ENCODE results near the gene HOXB7.

Gene HOXB7

DNA sequence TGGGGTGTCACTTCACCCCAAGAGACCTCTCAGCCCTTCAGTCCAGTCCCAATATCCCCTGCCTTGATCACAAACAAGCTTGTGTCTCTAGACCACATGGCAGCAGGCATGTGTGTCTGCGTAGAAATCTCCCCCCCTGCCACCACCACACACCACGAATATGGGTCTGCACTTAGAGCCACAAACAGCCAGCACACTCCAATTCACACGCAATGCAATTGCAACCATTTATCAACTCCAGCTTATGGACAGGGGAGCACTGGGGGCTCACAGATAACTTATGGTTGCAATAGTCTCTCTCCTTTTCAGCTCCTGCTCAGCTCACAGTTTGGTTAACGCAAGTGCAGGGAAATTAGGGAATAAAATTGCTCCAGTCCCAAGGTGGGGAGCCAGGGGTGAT, 12.8 kb upstream of the HOXB7 start:
- DNase-seq, result no peak

DNA sequence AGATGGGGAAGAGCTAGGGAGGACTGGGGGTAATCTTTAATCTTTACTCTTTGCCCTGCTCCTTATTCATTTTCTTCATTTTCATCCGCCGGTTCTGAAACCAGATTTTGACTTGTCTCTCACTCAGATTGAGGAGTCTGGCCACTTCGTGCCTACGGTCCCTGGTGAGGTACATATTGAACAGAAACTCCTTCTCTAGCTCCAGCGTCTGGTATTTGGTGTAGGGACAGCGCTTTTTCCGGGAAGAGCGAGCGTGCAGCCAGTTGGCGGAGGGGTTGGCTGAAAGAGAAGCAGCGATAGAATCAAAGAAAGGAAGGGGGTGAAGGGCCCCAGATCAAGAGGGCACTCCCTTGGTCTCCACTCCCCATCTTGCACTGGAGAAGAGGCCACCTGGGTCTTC, 12.0 kb upstream of the HOXB7 start:
- DNase-seq, result no peak

DNA sequence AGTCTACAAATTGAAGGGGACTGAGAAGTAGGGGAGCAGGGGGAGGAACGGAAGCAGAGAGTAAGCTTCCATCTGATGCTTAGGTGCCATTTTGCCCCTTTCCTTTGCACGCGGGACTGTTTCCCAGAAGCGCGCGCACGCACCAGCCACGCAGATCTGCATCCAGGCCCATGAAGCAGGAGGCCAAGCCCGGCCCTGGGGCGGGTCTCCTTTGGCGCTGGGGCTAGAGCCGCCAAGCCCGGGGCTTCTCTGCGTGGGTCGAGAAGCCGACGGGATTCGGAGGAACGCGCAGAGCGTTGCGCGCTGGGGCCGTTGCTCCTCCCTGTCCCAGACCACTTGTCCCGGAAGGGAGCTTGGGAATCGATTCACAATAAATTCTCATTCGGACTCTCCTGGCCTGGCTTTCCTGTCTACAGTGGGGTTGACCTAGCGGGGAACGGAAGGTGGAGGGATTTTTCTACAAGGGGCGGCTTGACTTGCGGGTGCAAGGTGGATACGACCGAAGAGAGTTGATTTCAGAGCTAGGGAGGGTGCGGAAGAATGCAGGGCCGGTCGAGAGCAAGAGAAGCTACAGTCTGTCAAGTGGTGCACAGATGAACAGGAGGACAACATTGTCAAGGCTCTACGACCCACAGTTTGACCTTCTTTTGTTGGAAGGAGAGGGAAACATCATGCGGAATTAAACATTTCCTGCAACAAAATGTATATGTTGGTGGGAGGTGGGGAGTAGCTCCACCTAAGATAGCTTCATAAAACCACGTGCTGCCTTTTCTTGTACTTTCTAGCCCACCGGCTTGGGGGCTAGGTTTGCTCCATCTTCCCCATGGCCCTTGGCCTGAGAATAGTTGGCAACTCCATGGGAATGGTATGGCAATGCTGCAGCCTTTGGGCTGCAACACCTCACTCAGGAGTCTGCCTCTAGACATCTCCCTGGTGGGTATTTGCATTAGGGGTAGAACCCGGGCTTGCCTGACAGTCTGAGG, 10.9 kb upstream of the HOXB7 start:
- DNase-seq, result no peak

DNA sequence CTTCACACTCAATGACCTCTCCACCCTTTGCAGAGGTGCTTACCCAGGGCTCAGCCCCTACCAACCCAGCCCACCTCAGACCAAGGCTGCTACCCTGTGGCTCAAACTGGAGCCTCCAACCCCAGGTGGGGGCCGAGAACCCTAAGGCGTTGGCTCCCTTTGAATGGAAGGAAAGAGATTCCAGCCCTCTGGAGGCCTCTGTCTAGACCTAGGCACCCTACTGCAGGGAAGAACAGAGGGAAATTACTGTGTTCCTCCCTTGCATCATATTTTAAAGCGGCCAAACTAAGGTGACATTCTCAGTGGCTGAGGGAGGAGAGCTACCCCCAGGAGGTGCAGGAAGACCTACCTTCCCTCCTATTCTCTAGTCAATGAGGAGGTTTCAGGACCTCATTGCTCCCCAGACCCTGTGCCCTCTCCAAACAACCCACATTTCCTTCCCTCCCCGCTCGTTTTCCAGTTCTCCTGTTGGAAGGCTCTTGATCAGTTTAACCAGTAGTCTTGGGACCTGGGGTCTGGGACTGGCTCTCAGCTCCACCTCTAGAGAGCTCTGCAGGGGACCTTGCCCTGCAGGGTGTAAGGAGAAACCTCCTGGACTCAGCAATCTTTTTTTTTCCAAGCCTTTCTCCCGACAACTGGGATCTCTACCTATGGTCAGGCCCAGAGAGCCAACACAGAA, 9.8 kb upstream of the HOXB7 start:
- no peak for DNase-seq

DNA sequence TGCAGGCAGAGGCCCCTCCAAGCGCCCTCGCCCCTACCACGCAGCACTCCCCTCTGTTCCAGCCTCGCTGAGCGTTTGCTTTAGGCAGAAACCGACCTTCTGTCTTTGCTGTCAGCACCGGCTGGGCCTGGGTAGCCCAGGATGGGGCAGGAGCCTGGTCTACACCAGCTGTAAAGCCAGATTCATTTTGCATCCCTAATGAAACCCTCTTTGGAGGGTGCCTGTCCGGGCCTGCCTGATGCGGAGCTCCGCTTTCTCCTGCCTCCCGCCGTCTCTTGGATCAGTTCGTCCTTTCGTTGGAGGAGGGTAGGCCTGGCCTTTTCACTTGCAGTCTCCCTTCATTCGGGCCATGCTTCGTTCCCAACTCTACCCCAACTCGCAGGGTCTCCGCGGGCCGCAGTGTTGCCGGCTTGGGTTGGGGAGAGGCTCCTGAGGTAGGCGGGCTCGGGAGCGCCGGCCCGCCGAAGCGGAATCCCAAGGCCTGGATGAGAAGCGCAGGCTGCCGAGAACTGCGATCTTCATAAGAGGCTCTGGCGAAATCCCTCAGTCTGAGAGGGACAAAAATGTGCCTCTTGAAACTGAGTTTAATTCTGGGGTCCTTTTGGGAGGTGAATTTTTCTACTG, 9.1 kb upstream of the HOXB7 start:
- DNase-seq, result no peak

DNA sequence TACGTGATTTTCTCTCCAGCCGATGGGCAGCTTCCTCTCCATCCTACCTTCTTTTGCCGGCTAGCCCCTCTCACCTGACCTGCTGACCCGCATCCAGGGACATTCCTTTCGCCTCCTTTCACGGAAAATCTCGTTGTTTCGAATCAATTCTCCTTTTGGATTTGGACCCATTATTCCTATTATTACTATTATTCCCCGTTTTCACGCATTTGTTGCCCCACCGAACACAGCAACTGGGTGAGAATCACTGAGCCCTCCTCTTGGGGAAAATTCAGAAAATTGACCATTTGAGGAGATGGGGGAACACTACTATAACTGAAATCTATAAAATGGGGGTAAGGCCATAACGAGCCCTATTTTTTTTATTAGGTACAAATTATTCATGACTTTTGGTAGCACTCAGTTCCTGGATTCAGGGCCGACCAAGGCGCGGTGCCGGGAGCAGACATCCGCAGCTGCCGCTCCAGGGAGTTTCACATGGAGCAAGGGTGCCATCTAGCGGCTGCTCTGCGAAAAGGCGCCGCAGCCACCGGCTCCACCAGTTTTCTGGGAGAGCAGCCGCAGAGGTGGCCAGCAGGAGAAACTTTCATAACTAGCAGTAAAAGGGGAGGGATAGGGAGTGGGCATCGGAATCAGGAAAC, 7.6 kb upstream of the HOXB7 start:
- peak; percentile 80 for DNase-seq

DNA sequence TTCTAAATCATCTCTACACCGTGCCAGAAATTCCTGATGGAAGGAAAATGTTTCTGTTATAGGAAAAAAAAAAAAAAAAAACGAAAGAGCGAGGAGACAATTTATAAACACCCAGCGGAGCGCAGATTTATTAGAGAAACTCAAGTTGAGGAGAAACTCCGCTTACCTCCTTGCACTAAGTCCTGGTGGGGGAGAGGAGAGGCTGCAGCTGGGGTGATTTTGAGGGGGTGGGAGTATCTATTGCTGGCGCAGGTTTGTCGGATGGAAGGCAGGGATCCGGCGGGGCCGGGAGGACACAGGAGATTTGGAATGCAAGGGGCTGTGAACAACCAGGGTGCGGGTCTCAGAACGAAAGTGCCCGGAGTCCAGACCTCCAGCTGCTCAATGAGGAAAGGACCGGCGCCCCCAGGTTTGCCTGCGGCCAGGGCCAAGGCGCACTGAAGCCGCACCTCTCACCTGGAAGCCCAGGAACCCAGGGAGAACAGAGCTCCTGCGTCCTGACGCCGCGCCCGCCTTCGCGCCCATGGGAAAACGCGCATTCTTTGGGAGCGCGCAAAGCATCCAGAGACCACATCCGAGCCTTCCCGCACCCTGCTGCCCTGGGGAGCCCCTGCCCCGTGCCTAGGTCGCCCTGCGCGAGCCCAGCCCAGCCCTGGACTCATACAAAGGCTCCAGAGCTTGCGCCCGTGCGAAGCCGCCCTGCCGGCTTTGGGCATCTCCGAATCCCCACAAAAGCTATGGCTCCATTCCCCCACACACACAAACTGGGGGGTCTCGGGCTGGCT, 6.8 kb upstream of the HOXB7 start:
- no peak for DNase-seq

DNA sequence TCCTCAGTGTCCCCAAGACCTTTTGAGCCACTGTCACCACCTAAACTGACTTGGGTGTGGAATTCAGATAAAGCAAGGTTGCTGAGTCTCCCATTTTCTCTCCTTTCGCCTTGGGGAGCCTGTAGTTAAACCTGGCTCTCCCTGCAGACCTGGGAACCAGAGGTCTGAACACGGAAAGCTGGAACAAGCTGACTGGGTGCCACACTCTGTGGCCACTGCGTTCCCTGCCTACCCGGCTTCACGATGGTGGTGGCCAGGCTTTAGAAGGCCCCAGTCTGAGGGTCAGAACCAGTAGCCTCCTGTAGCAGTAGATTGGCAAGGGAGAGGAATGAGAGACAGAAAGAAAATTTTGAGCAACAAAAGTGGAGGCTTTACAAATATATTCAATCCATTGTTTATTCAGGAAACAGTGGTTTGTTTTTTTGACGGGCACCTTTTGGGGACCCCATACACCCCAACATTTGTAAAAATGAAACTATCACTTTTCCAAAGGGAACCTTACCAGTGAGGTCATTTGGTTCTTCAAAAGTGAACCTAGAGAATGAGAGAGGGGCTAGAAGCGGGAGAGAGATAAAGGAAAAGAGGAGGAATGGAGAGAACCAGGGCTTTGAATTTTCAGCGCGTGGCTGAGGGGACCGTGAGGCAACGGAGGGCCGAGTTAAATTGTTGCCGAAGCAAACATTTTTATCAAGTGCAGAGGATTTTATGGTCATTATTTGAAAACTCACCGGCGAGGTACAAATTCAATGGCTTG, 6.1 kb upstream of the HOXB7 start:
- DNase-seq, result no peak

DNA sequence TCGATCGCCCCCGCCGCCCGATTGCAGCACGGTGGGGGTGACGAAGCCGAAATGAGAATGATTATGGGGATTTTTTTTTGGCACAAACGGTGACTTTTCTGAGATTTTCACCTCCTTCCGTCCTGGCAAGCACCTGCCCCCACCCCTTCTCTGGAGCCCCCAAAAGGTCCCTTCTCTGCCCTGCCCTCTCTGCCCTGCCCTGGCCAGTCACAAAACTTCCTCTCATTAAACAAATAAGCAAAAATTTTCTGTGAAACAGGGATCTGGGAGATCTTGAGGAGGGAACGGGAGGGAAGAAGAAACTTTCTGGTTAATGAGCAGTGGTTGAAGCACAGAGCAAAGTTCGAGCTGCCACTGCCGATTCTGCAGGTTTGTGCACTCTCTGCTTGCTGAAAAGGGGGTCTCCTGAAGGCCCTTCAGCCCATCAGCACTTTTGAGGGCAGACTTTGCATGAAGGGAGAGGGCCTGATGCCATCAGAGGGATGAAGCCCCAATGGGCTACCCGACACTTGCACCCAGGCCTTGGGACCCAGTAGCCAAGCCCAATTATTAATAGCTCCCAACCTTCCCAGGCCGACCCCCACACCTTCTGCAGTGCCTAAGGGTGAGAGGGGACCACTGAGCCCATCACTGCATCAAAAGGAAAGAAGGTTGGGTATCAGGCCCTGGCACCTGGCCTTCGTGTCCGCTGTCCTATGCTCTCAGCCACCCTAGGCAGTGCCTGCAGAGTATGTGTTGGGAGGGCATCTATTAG, 5.3 kb upstream of the HOXB7 start:
- no peak for DNase-seq

DNA sequence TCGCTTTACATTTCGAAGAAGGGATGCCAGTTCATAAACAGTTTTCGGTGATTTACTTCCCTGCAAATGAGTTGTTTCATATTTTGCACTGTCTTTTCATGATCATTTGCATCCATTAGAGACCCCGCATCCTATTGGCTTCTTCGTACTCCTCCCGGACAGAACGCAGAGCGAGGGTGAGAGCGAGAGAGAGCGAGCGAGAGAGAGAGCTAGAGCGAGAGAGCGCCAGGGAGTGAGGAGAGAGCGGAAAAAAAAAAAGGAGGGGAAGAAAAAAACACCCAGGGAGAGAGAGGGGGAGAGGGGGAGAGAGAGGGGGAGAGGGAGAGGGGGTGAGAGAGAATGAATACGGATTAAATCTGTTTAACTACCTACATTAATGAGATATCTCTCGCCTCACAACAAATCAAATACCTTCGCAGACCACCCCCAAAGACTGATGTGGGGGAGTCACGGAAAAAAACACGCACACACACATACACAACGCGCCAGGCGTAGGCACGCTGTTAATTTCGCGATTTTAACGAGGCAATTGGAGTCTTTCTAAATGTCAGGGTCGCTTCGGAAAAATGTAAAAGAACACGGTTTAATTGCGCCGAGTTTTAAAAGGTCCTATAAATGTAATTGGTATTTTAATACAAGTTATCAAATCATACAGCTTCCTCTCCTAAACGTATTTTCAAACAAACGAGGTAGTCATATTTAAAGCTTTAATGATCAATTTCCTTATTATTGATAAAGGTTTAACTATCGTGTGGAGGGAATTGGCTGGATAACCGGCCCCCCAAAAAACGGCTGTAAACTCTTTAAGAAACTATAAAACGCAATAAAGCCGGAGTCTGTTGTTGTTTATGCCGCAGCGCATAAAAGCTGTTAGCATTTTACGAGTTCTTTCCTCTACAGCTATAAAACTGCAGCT, 4.5 kb upstream of the HOXB7 start, which contains the start of gene HOXB8:
Gene HOXB8 (minus strand): TSS at position 246 of the 916 bp plus-strand sequence. CDS start 588 bp downstream, outside the sequence.
- no peak for DNase-seq

DNA sequence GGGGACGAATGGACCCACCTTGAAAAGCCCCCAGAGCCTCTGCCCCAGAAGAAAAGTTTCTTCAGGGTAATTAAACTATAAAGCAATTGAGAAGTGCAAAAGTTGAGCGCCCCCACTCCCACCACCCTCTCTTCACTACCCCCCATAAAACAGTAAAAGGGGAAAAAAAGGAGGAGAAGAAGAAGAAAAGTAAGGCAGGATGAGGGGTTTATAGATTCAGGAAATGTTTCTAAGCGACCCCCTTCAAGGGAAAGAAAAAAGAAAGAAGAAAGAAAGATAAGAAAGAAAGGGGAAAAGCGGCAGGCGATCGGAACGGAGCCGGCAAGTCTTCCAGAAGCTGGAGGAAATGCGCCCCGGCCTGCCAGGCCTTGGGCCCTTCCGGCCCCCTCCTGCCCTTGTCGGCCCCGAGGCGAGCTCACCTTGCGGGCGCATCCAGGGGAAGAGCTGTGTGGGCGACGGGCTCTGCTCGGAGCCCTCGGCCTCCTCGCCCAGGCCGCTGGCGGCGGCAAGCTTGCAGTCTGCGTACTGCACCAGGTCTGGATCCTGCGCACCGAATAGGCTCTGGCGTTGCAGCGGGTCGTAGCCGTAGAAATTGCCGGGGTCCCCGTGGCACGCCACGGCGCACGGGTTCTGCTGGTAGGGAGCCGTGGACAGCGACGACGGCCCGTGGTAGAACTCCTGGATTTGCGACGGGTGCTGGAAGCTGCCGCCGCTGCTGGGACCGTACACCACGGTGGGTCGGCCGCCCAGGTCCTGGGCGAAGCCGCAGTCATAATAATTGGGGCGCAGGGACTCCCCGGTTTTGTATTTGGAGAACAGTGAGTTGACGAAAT, 3.3 kb upstream of the HOXB7 start:
- no peak for DNase-seq

DNA sequence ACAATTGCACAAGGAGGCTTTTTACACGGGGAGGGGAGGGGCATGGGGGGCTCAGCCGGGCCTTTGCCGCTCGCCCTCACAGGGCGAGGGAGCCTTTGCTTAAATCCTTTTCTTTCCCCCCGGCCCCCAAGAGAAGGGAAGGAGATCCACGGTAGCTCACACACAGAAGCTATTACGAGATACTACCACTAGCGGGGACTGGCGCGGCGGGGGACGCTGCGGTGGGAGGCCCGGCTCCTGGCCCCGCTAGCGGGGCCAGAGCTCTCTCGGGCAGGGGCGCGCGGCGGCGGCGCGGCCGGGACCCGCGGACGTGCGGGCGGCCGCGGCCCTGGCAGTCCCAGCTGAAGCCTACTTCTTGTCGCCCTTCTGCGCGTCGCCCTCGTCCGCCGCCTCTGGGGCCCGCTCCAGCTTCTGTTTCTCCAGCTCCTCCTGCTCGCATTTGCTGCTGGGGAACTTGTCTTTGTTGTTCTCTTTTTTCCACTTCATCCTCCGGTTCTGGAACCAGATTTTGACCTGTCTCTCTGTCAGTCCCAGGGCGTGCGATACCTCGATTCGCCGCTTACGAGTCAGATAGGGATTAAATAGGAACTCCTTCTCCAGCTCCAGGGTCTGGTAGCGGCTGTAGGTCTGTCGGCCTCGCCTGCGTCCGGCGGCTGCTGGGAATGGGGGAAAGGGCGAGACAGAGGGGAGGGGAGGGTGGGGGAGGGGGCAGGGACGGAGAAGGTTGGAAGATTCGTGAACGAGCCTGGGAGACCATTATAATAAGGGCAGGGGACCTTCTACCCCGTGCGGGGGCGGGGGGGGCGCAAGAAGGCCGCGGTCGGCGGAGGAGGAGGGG, 2.3 kb upstream of the HOXB7 start:
- peak; percentile 40 for DNase-seq

DNA sequence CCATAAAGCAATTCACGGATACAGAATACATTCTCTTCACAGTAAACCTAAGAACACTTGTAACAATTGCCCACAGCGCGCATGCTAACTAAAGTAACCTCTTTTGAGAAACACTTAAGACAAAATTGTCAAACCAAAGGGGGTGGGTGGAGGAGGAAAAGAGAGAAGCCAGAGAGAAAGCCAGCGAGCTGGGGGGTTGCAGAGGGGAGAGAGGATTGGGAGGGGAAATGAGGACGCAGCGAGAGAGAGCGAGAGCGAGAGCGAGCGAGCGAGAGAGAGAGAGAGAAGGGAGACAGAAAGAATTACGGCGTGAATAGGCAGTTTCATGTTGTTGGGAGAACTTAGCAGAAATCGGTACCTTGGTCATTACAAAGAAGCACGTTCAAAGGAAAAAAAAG, 1.6 kb upstream of the HOXB7 start:
- no peak for DNase-seq

DNA sequence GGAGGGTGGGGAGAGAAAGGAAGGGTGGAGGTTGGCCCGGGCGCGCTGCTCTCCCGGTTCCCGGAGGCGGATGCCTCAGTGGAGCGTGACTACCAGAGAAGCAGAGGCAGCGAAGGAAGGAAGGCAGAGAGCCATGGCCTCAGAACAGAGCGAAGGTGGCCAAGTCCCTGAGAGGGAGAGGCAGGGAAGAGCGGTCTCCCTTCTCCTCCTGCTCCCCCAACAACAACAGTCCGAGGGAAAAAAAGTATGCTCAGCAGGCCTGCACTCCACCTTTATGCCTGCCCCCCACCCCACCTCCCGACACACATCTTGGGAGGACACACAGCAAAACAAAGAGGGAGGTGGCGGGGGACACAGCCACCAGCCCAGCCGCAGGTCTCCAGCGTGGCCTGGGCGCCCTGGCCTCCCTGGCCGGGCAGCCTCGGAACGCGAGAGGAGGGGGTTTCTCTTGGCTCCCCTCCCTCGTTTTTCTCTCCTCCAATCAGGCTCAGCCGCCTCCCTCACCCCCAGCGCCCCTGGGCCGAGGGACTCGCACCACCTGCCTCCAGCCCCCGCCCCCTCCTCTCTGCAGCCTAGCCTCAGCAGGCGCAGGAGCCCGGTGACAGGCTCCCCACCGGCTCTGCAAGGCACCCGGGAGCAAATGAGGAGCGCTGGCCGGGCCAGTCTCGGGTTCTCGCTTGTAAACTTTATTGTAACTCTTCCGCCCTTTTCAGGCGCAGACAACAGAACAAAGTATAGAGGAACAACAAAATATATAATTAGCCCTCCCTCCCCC, 1.1 kb upstream of the HOXB7 start:
- no peak for DNase-seq

DNA sequence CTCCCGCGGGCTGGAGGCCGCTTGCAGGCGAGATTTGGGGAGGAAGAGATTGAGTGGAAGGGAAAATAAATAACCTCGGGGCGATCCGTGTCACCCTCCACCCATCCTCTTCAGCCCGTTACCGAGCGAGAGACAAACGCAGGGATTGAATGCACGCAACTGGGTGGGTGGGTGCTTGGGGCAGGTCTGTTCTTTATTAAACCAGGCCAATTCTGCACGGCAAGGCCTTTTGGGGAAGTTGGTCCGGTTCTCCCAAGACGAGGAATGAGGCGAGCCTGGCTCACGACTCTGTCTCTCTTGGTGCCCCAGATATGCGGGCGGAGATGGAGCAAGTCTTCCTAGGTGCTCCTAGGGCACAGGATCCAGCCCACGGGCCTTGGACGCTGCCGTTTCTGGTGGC, 396 bp upstream of the HOXB7 start:
- no peak for DNase-seq

DNA sequence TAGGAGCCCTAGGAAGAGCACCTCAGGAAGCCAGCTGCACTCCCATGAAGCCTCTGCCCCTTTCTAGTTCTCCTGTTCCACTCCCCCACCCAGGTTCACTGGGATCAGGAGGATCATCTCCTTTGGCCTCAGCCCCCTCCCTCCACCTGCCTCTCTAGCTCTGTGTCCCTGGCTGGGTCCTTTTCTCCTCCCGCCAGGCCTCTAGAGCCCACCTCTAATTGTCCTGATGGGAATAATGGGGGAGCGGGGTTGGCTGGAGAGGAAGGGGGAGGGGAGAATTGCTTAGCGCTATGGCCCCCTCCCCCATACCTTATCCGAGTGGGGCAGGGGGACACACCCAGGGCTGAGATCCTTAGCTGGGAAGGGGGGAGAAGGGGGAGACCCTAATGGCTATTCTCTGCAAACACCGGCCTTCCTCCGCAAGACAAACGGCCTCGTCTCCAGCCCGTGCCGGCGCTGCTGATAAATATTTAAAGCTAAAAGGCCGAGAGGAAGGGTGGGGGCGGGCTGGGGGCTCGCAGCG, 997 bp downstream of the HOXB7 start:
- DNase-seq, result no peak
